GM19193 (cell line): ENCODE results near the gene KIF18A.

Experiments
- POLR2A ChIP-seq: IDR thresholded peaks from 4 replicates; pipeline ENCODE4 v1.6.1; 2011; ENCODE audit not compliant: insufficient read depth, insufficient read length; ENCODE audit errors: extremely low read depth

The KIF18A gene

DNA sequence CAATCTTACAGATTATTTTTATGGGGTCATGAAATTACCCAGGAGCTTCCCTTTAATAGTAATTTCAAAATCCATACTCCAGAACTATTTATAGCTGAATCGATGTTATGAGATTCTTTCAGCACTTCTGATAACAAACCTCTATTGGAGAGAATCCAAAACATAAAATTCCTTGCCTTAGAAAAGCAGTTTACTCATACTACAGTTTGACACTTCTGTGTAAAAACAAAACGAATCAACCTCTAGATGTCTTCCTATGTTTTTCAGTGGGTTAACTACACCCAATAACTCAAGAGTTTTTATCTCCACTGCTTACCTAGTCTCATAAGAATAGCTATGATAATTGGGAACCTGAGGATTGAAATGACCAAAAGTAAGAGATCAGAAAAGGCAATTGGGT, 35.6 kb downstream of the KIF18A start:
- no peak for TF ChIP-seq POLR2A

DNA sequence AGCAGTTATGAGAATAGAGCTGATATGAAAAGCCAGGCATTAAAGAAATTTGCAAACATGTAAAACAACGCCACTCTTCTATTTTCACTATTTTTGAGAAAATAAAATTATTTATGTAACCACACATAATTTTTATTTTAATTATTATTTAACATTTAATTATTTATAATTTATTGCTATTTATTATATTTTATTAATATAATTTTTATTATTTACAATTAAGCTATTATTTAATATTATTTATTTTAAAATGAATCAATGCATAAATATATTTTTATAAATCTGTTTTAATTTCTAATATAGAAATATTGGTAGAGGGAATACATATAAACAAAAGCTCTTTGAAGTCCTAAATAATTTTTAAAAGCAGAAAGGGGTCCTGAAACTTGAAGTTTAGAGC, 36.7 kb downstream of the KIF18A start:
- no peak for TF ChIP-seq POLR2A

DNA sequence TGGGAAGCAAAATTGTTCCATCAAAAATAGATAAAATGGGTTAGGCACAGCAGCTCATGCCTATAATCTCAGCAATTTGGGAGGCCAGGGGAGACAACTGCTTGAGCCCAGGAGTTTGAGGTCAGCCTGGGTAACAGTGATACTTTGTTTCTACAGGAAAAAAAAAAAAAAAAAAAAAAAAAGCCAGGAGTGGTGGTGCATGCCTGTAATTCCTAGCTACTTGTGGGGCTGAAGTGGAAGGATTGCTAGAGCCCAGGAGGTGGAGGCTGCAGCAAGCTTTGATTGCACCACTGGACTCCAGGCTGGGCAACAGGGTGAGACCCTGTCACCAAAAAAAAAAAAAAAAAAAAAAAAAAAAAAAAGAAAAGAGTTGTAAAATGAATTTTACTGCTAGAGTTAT, 49.6 kb downstream of the KIF18A start:
- TF ChIP-seq POLR2A: no peak

DNA sequence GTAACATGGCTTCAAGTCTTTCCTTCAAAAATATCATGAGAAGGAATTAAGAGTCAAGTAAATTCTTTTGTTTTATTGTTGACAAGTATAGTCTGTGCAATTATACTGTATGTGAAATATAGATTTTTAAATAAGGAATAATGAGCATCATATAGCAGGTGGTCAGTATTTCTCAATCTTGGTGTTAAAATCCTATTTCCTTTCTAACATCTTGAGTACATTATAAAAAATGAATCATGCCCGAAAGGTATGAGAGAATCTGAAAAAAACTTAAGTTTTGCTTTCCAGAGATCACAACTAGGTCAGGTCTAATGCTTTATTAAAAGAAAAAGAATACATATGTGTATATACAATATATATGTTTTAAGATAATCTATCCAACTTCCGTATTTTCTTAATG, 53.1 kb downstream of the KIF18A start:
- TF ChIP-seq POLR2A: no peak

DNA sequence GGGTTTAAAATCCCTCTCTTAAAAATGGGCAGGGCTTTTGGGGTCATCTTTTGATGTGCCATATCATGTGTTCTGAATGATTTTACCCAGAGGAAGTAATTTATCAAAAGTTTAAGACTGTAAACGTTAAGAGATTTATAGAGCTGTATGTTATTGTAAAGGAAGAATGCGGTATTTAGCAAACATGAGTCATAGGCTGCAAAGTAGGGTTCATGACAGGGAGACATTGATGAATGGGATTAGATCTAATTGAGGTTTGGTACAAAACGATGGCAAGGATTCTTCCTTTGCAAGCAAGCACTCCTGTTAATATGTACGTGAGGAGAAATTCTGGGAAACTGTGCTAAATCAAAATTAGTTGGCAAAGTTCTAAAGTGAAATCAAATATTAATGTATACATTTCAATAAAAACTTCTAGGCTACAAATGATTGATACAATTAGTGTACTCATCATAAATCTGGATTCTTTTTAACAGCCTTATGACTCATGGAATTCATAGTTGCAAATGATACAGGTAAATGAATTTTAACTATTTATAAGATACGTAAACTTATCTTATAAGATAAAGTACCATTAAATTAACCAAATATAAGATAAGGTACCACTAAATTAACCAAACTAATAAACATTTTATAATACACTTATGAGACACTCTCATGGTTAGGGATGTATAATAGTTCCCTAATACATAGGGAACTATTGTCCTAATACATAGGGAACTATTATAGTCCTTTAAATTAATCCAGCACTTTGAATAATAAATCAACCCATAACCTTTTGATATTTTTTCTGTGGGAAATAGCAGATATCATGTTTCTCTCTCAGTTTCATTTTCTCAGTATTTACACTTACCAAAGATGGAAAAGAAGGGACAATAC, 58.4 kb downstream of the KIF18A start:
- no peak for TF ChIP-seq POLR2A

DNA sequence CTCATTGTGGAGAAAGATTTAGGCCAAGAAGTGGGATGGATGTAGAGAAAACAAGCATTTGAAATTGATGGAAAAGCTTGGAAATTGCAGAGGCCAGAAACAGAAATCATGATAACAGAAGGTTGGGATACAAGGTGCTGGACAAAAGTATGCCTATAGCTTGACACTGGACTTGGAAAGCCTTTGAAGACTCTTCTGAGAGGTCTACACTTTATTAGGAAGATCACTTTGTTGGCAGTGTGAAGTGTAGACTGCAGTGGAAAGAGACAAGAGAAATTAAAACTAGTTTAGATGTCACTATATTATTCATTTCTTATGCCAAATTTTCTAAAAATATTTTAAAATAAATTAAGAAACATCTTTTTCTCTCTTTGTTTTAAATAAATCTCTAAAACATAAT, 59.1 kb downstream of the KIF18A start:
- no peak for TF ChIP-seq POLR2A

DNA sequence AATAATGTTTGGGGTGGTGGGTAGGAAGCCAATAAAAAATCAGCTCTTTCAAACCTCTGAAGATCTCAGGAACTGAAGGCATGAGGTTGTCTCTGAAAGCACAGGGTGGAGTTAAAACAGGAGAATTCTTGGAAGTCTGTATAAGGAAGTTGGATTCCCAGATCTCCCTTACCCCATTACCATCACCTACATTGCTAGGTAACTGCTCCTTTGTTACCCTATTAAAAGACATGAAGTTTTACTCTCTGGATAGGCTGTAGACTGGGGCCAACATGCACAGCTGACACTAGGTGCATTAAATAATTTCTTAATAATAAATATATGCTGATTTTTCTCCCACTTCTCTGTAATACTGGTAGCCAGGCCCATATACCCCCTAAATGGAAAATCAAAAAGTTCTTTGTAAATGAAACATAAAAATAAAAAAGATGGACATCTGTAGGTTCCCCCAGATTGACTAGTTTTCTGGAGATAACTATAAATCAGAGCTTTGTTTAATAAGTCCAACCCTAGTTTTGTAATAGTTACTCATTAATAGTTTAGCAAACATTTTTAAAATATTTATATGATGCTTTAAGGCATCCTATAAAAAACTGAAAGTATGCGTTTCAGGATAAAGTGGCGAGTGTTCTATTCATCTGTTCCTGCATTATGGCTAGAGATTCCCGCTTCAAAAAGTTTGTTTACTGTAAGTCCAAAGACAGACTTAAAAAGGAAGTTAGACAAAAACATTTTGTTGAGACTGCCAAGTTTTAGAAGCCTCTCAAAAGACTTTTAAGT, 63.8 kb downstream of the KIF18A start:
- TF ChIP-seq POLR2A: no peak

DNA sequence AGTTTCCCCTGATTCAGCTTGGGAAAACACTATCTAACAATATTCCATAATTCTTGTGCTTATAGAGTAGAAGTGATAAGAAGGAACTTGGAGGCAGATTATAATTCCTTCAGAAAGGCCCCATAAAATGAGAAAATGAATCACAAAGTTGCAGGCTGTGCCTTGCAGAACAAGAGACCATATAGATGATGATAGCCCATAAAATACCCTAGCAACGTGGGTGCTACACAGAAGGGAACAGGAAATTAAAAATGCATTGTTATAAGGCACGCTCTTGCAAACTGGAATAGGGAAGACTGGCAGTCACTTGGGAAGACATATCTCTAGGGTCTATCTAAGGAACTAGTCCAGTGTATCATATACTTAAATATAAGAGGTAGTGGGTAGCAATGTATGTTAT, 67.6 kb downstream of the KIF18A start:
- TF ChIP-seq POLR2A: no peak

DNA sequence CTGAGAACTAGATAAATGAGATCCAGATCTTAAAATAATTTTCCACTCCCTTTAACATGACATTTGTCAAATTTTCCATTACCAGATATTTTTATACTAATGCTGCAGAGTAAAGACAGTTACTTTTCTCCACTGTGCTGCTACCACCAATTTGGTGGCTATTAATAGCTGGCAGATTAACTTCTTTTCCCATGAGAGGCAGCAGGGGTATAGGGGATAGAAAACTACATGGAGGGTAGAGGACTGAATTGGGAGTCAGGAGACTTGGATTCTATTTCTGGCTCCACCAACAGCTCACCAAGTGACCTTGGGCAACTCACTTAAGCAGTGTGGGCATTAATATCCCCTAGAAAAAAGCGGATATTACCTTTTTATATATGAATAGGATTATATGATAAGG, 69.2 kb downstream of the KIF18A start:
- no peak for TF ChIP-seq POLR2A

DNA sequence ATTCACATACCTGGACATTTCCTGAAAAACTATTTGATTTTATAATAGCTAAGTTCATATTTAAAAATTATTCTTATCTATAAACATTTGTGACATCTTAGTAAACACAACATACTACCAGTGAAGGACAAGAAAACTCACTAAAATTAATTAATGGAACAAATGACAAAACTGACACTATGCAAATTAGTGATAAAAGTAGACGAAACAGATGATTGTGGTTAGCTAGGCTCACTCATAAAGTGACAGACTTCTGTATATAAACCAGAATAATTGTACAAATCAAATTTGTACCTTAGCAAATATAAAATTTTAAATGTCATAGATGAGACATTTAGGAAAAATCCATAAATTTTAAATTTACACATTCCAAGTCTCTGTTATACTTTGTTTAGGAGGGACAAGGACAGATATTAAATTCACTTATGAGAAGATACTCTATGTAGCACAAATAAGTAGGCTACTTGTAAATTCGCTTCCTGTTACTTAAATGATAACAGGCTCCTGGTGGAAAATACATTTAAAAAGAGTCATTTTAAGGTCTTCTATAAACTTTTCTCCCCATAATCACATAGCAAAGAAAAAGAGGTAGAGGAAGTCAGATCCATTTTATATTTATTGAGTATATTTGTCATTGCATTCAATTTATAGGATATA, 81.2 kb downstream of the KIF18A start:
- no peak for TF ChIP-seq POLR2A

DNA sequence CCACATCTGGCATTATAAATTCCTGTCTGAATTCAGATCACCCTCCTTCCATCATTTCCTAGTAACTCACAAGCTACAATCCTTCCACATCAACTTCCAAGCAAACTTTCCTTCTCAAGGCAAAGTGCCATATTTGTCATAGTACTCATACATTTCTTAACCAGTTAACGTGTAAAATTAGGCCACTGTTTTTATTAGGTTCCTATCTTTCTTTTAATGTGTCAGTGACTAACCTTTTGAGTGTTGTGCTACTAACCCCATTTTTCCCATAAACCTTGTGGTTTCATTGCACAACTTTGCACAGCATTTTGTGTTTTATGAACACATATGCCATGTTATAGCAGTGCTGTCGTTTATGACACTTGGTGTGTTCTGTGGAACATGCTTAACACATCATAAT, 90.1 kb downstream of the KIF18A start:
- no peak for TF ChIP-seq POLR2A

DNA sequence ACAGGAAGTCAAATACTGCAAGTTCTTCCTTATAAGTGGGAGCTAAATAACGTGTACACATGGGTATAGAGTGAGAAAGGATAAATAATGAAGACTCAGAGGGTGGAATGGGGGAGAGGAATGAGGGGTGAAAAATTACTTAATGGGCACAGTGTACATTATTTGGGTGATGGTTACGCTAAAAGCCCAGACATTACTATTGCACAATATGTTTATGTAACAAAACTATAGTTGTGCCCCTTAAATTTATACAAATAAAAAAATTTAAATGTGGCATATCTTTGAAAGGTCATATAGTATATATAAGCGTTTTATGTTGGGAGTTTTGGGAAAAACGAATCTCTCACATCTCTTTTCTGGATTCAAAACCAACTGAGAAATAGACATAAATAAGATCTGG, 96.1 kb downstream of the KIF18A start:
- no peak for TF ChIP-seq POLR2A

DNA sequence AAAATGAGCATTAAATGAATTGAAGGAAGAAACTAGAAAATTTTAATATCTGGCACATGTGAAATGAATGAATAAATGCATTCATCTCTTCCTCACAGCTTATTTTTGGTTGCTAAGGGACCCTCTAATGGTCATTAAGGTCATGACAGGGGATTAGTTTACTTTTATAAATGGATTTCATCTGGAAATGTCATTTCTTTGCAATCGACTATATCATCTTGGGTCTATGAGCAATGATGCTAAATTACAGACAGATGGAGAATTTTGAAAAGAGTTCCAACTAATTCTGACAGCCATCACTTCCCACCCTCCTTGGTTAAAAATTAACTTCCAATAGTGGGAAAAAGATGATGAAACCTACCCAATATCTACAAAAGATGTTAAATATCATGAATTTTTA, 98.0 kb downstream of the KIF18A start:
- no peak for TF ChIP-seq POLR2A

DNA sequence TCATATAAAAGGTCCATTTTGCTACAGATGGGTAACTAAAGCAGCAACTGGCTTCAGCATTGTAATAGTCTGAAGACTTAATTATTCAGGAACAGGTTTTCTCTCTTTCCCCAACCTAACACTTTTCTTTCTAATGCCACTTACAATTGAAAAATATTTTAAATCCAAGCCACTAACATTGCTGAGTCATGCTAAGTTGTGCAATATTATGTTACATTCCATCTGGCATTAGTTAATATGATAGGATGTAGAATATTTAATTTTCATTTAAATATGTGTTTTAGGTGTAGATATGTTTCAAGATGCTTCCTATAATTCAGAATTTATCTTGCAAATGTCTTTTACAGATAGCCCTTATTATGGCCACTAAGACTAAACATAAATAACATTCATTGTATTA, 98.6 kb downstream of the KIF18A start:
- no peak for TF ChIP-seq POLR2A

DNA sequence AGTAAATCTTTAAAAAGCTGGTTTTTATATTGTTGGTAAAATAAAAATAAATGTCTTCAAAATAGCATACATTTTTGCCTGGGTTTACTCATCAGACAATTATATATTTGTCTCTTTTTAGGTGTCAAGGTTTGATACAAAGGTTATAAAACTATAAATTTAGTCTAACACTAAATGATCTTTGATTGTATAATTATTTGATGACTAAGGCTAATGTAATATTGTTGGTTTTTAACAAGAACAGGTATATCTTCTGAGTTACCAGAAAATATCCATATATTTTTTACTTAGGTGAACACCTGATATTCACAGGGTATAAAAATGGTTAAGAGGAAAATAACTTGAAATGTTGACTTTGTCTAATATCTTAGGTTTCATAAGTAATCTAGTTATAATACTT, 104.3 kb downstream of the KIF18A start:
- TF ChIP-seq POLR2A: no peak

DNA sequence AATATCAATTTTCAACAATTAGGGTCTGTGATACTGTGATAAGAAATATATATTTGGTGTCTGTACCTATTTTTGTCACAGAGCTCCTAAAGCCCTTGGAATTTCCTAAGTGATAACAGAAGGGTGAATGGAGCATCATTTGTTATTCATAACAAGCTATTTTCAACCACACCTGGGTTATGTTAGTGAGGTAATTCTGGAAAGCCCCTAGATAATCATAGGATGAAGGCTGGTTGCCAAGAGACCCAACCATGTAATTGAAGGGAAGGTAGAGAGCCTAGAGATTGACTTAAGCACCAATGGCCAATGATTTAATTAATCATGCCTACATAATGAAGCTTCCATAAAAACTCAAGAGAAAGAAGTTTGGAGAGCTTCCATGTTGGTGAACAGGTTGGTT, 109.4 kb downstream of the KIF18A start:
- no peak for TF ChIP-seq POLR2A

DNA sequence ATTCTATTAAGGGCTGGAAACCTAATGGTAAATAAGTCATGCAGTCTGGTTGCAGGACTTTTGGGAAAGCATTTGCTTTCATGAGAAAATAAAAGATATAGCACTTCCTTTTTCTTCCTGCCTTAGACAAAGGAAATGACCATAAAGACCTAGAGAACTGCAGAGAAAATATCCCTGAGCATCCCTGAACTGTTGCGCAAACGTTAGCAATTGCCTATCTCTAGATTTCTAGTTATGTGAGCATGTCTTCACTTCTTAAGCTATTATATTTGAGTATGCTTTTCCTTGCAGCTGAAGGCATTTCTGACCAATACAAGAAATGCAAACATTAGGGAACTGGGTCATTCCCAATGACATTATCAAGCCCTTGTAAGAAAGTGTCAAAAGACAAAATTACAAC, 110.6 kb downstream of the KIF18A start:
- no peak for TF ChIP-seq POLR2A

DNA sequence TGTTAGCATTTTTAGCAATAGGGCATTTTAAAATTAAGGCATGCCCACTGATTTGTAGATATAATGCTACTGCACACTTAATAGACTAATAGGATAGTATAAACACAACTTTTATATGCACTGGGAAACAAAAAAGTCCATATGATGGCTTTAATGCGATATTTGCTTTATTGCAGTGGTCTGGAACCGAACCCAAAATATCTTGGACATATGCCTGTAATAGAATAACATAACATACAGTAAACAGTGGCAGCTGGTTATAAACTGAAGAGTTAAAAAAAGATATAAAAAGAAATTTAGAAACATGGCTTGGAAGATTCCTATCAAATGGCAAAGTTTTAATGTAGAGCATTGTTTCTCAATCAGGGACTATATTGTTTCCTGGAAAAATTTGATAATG, 111.9 kb downstream of the KIF18A start:
- no peak for TF ChIP-seq POLR2A
